OCI-LY1 (cell line): Measurements from ENCODE around the gene PDCD1LG2.

ENCODE experiments used
- H2AFZ ChIP-seq: fragments of 200-600 bp; sonication (generic), shearing (Covaris generic); 2 replicates; pipeline ENCODE4 v1.6.0; 2014; ENCODE audit warnings: antibody characterized with exemption, mild to moderate bottlenecking, low read length
- H3F3A ChIP-seq: fragments of 200-600 bp; sonication (generic), shearing (Covaris generic); 2 replicates; pipeline ENCODE4 v1.6.0; 2014; ENCODE audit warnings: mild to moderate bottlenecking, antibody characterized with exemption, low read length, moderate library complexity; ENCODE audit not compliant: insufficient read depth
- H3K27ac ChIP-seq: fragments of 200-600 bp; sonication (generic); 2 replicates; pipeline ENCODE4 v1.5.1; 2014; ENCODE audit warnings: low read length, mixed run types, mild to moderate bottlenecking, low read depth; ENCODE audit not compliant: poor library complexity, severe bottlenecking
- H3K27me3 ChIP-seq: fragments of 200-600 bp; sonication (generic); 2 replicates; pipeline ENCODE4 v1.6.0; 2014; ENCODE audit warnings: antibody characterized with exemption, mild to moderate bottlenecking, low read length, moderate library complexity; ENCODE audit not compliant: insufficient read depth
- H3K36me3 ChIP-seq: fragments of 200-600 bp; sonication (generic); 2 replicates; pipeline ENCODE4 v1.6.1; 2014; ENCODE audit warnings: mild to moderate bottlenecking, antibody characterized with exemption, low read length, moderate library complexity, mixed read lengths; ENCODE audit not compliant: insufficient read depth
- H3K4me1 ChIP-seq: fragments of 200-600 bp; sonication (generic); 2 replicates; pipeline ENCODE4 v1.5.1; 2014; ENCODE audit warnings: mild to moderate bottlenecking, low read length, moderate library complexity; ENCODE audit not compliant: insufficient read depth, severe bottlenecking
- H3K4me2 ChIP-seq: fragments of 200-600 bp; sonication (generic), shearing (Covaris generic); 2 replicates; pipeline ENCODE4 v1.6.1; 2014; ENCODE audit warnings: low read length
- H3K4me3 ChIP-seq: fragments of 200-600 bp; sonication (generic); 2 replicates; pipeline ENCODE4 v1.5.1; 2014; ENCODE audit warnings: low read length, low read depth, mild to moderate bottlenecking, mixed read lengths; ENCODE audit not compliant: poor library complexity, severe bottlenecking
- H3K79me2 ChIP-seq: fragments of 200-600 bp; shearing (Covaris generic); 2 replicates; pipeline ENCODE4 v1.6.1; 2016; ENCODE audit warnings: mixed run types, low read length, mixed read lengths; ENCODE audit not compliant: insufficient read depth
- H3K9ac ChIP-seq: fragments of 200-600 bp; sonication (generic), shearing (Covaris generic); 2 replicates; pipeline ENCODE4 v1.6.1; 2014; ENCODE audit warnings: mild to moderate bottlenecking, low read length, mixed read lengths
- H3K9me2 ChIP-seq: fragments of 200-600 bp; sonication (generic), shearing (Covaris generic); 2 replicates; pipeline ENCODE4 v1.6.1; 2014; ENCODE audit warnings: low read depth, mild to moderate bottlenecking, low read length, mixed read lengths
- H3K9me3 ChIP-seq: fragments of 200-600 bp; shearing (Covaris generic); 2 replicates; pipeline ENCODE4 v1.6.1; 2014; ENCODE audit warnings: low read length, mixed read lengths
- H4K20me1 ChIP-seq: fragments of 200-600 bp; sonication (generic), shearing (Covaris generic); 2 replicates; pipeline ENCODE4 v1.6.0; 2016; ENCODE audit warnings: mild to moderate bottlenecking, low read length; ENCODE audit not compliant: insufficient read depth
- CTCF ChIP-seq: fragments of 200-600 bp; sonication (generic), shearing (Covaris generic); IDR thresholded peaks from 2 replicates; pipeline ENCODE4 v1.5.1; 2017; ENCODE audit warnings: mild to moderate bottlenecking, antibody characterized with exemption, low read length, moderate library complexity, mixed read lengths
- EZH2 ChIP-seq: fragments of 200-600 bp; sonication (generic), shearing (Covaris generic); IDR thresholded peaks from 2 replicates; pipeline ENCODE4 v1.8.0; 2017; ENCODE audit warnings: borderline replicate concordance, mixed run types, mild to moderate bottlenecking, antibody characterized with exemption, low read length, moderate library complexity, mixed read lengths

Gene PDCD1LG2

GRCh38 chr9:5510989-5511388 is 658 bp downstream of the PDCD1LG2 start:
- no peaks in the 10 kb centered on the region for H4K20me1 ChIP-seq
- no peaks in the 10 kb centered on the region for H3K4me1 ChIP-seq
- H3K9ac ChIP-seq, result no peak overlapping the region
- H3F3A ChIP-seq, result no peaks in the 10 kb centered on the region
- H3K79me2 ChIP-seq, result no peaks in the 10 kb centered on the region
- no peak overlapping the region for H3K27ac ChIP-seq
- no peak overlapping the region for H3K4me2 ChIP-seq
- no peak overlapping the region for H2AFZ ChIP-seq
- no peaks in the 10 kb centered on the region for H3K9me3 ChIP-seq
- TF ChIP-seq CTCF (no peak), EZH2 (no peak)
- H3K36me3 ChIP-seq, result no peaks in the 10 kb centered on the region
- no peaks in the 10 kb centered on the region for H3K9me2 ChIP-seq
- H3K4me3 ChIP-seq, result no peak overlapping the region
- no peaks in the 10 kb centered on the region for H3K27me3 ChIP-seq

GRCh38 chr9:5511476-5511875 is 1.1 kb downstream of the PDCD1LG2 start:
- H3K4me3 ChIP-seq, result no peak overlapping the region
- no peak overlapping the region for H3K4me2 ChIP-seq
- H3K27ac ChIP-seq, result no peak overlapping the region
- no peaks in the 10 kb centered on the region for H3K9me3 ChIP-seq
- no peak overlapping the region for H3K9ac ChIP-seq
- H3F3A ChIP-seq, result no peaks in the 10 kb centered on the region
- H3K27me3 ChIP-seq, result no peaks in the 10 kb centered on the region
- no peaks in the 10 kb centered on the region for H3K36me3 ChIP-seq
- no peak for TF ChIP-seq EZH2
- TF ChIP-seq CTCF, result no peak
- H3K79me2 ChIP-seq, result no peaks in the 10 kb centered on the region
- no peak overlapping the region for H2AFZ ChIP-seq
- no peaks in the 10 kb centered on the region for H3K4me1 ChIP-seq
- H3K9me2 ChIP-seq, result no peaks in the 10 kb centered on the region
- no peaks in the 10 kb centered on the region for H4K20me1 ChIP-seq

- Histone ChIP-seq H3K4me3 (no peak overlapping the region), H3F3A (no peaks in the 10 kb centered on the region), H3K4me1 (no peaks in the 10 kb centered on the region), H4K20me1 (no peaks in the 10 kb centered on the region), H3K9ac (no peak overlapping the region), H3K9me2 (no peaks in the 10 kb centered on the region), H3K9me3 (no peaks in the 10 kb centered on the region), H3K27me3 (no peaks in the 10 kb centered on the region), H3K79me2 (no peaks in the 10 kb centered on the region), H3K36me3 (no peaks in the 10 kb centered on the region), H3K27ac (no peak overlapping the region), H2AFZ (no peak overlapping the region), H3K4me2 (no peak overlapping the region)
- no peak for TF ChIP-seq EZH2
- no peak for TF ChIP-seq CTCF
Measured at GRCh38 chr9:5511935-5512580, 1.7 kb downstream of the PDCD1LG2 start.
